Stimulated activated CD8-positive, alpha-beta memory T cell treated with anti-CD3 and anti-CD28 coated beads, Interleukin-15, amount 100 ng/mL, for 24 hours (primary cell): ENCODE results near the gene NXN.
"Not testable (repeated sequence)": the region's sequence is repeated elsewhere in the genome, so short reads cannot be mapped to it uniquely, and the experiment has no call there.

Experiments
- DNase-seq: peaks from one replicate; pipeline ENCODE4 v3.0.0-alpha.2; 2020; ENCODE audit warnings: low read depth

Gene NXN

GRCh38 chr17:829614-830013, 150.0 kb downstream of the NXN start:
- not testable (repeated sequence) for DNase-seq

GRCh38 chr17:828761-829160, 150.8 kb downstream of the NXN start:
- no peak for DNase-seq

GRCh38 chr17:826778-827177, 152.8 kb downstream of the NXN start:
- no peak for DNase-seq

GRCh38 chr17:825216-825615, 154.4 kb downstream of the NXN start:
- no peak for DNase-seq

- no peak for DNase-seq
Observed at GRCh38 chr17:824378-824777, 155.2 kb downstream of the NXN start.

GRCh38 chr17:823501-823902, 156.1 kb downstream of the NXN start:
- DNase-seq, result no peak

GRCh38 chr17:819251-819650, 160.3 kb downstream of the NXN start:
- DNase-seq, result no peak

GRCh38 chr17:814371-814770, 165.2 kb downstream of the NXN start:
- no peak for DNase-seq

GRCh38 chr17:812638-813204, 166.9 kb downstream of the NXN start:
- no peak for DNase-seq

- no peak for DNase-seq
Observed at GRCh38 chr17:811051-811784, 168.4 kb downstream of the NXN start.

- DNase-seq, result no peak
Observed at GRCh38 chr17:807523-808294, 171.9 kb downstream of the NXN start.

- DNase-seq, result no peak
Observed at GRCh38 chr17:806781-807522, 172.6 kb downstream of the NXN start.

GRCh38 chr17:806346-806745, 173.2 kb downstream of the NXN start:
- no peak for DNase-seq

- not testable (repeated sequence) for DNase-seq
Observed at GRCh38 chr17:805886-806285, 173.7 kb downstream of the NXN start.

GRCh38 chr17:804541-805435, 174.8 kb downstream of the NXN start:
- no peak for DNase-seq

- no peak for DNase-seq
Observed at GRCh38 chr17:802901-803881, 176.4 kb downstream of the NXN start.

GRCh38 chr17:802481-802880, 177.1 kb downstream of the NXN start:
- DNase-seq, result no peak

GRCh38 chr17:801660-802059, 177.9 kb downstream of the NXN start:
- no peak for DNase-seq

GRCh38 chr17:800446-801242, 178.9 kb downstream of the NXN start:
- no peak for DNase-seq
